Hair follicle dermal papilla cell (primary cell): ENCODE data around the gene CAGE1. TPM values are rescaled to one million over a fixed set of nuclear protein-coding genes. Genes with fewer than 3 reads are reported as not detected.

Experiments
- total RNA-seq: library from RNA; depleted of rRNA; stranded (reverse); fragments of >200 nt; gene quantifications from 2 replicates; pipeline ENCODE4 v1.2.3, GENCODE V29; 2012

The CAGE1 gene
- total RNA-seq, result under 0.01 TPM in 1 of 2 replicates, not detected in the other

DNA sequence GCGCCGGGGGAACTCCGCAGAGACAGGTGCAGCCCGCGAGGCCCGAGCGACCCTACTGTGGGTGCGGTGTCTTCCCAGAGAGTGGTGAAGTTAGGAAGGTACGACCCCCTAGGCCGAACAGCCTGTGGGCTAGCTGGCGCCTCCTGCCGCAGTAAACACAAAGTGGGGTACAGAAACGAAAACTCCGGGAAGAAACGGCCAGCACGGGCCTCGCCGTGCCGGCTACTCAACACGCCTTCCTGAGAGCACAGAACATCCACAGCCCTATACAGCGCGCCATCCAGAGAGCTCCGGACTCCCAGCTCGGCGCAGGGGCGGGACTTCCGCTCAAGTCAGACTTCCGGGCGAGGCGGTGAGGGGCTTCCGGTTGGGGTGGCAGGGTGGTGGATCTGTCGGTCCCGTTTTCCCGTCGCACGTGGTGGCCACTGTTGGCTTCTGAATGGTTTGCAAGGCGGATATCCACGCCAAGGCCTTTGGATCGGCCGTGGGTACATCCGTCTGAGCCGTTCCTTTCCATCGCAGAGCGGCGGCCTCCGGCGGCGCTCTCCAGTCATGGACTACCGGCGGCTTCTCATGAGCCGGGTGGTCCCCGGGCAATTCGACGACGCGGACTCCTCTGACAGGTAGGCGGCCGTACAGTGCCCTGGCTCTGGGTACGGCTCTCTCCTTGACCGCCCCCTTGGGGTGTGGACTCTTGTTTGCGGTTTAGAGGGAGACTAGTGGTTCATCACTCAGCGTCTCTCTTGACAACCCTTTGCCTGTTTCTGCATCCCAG lies at the start of gene CAGE1, which contains the start of gene RIOK1:
Gene CAGE1, minus strand, starts transcription at position 292 of the 775 bp plus-strand sequence. CDS start 2,569 bp downstream, outside the sequence.
Gene RIOK1, plus strand, starts transcription at position 358 of the 775 bp plus-strand sequence. Its CDS starts 195 bp downstream, at position 553.

DNA sequence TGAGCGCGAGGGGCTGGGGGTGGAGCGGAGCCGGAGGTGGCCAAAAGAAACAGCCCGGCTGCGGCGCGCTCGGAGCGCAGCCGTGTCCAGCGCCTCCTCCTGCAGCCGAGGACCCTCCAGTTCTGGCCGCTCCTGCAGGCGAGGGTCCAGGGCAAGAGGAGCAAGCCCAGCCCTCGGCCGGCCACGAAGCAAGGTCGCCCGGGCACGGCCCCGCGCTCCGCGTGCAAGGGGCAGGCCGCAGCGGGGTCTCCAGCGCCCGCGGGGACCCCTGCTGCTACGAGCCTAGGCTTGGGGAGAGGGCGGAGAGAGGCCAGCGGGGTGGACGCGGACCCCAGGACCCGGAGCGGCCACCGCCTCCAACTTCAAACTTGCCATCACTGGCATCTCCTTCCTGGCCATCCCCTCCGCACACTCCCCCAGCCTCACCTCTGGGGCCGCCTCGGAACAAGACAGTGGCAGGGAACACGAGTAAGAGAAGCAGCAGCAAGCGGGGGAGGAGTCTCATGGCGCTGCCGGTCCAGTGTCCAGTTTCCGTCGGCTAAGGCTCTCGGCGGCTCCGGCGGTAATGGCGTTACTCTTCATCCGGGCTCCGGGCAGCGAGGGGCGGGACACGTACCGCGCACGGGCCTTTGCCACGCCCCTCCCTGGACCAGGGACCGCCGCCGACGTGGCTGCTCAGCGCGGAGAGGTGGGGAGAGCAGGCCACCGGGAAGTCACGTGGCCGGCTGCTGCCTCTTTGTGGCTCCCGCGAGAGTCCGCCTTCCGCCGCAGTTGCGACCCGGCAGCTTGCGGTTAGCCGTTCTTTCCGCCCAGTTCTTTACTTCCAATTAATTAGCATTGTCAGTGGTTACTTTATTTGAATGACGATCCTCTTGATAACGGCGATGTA lies 76.7 kb downstream of the CAGE1 start, which contains the start of gene SSR1:
Gene SSR1, minus strand, starts transcription at position 584 of the 889 bp plus-strand sequence. Its CDS starts 79 bp downstream, at position 505.

Other genes starting within 250 kb of the CAGE1 start
- gene SSR1, start 76.5 kb downstream of the CAGE1 start, total RNA-seq, result 127 and 139 TPM in 2 replicates
- gene RIOK1, start 66 bp upstream of the CAGE1 start, total RNA-seq, result 15.5 and 21.3 TPM in 2 replicates
- 8.8 and 12.4 TPM in 2 replicates for gene DSP, start 151.9 kb upstream of the CAGE1 start, total RNA-seq
- gene SNRNP48, start 200.5 kb upstream of the CAGE1 start, total RNA-seq, result 11.5 and 14.3 TPM in 2 replicates